Nephron progenitor cell (in vitro differentiated cells): ENCODE measurements around the gene MYH9.

Experiments used
- DNase-seq: peaks from one replicate; pipeline ENCODE4 v3.0.0; 2021
- H3K27ac Mint-ChIP-seq: 2 replicates; pipeline ENCODE4 v1.8.0; 2021; ENCODE audit warnings: mild to moderate bottlenecking, moderate library complexity, mixed read lengths
- H3K27me3 Mint-ChIP-seq: 2 replicates; pipeline ENCODE4 v1.8.0; 2021; ENCODE audit warnings: mild to moderate bottlenecking, low read depth, mixed read lengths; ENCODE audit not compliant: poor library complexity
- H3K36me3 Mint-ChIP-seq: 2 replicates; pipeline ENCODE4 v1.8.0; 2021; ENCODE audit warnings: low read depth, mixed read lengths
- H3K4me1 Mint-ChIP-seq: 2 replicates; pipeline ENCODE4 v1.8.0; 2021; ENCODE audit warnings: mixed read lengths
- H3K4me3 Mint-ChIP-seq: 2 replicates; pipeline ENCODE4 v1.8.0; 2021; ENCODE audit warnings: mild to moderate bottlenecking, moderate library complexity, mixed read lengths
- H3K9me3 Mint-ChIP-seq: 2 replicates; pipeline ENCODE4 v1.8.0; 2021; ENCODE audit warnings: mild to moderate bottlenecking, moderate library complexity, mixed read lengths
- TF ChIP-seq, protein P1 (sequence below): fragments of 200-600 bp; sonication (generic); IDR thresholded peaks from 2 replicates; pipeline ENCODE4 v1.5.0; 2021; ENCODE audit warnings: antibody characterized with exemption

MYH9 gene

DNA sequence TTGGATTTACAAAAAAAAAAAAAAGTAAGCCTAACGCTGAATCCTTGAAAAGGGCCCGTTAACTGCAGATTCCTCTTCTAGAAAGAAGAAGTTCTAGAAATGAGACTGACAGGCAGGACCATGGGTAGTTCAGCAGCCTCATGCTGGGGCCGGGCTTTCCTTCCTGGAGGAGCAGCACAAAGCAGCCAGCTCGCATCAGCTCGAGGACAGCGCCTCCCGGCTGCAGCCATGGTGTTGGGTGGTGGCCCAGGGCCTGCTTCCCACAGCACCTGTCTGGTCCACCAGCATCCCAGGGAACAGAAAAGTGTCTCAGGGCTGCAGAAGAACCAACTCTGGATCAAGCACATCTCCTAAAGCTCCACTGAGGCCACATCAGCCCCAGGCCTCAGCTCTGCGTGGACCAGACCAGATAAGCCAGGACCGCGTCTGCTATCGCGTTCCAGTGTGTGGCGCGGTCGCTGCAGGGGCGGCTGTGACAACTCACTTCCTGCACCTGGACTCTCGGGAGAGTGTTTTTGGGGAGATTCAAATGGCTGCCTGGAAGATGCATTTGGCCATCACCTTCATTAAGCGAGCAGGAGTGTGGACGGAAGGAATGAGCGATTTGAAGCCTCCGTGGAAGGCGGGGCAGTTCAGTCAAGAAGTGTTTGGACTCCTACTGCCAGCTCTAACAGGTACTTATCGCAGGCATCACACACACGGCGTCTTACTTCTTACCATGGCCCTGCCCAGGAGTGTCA lies 53.5 kb downstream of the MYH9 start:
- no peaks in the 10 kb centered on the region for H3K27me3 Mint-ChIP-seq
- H3K27ac Mint-ChIP-seq: peak overlapping the region; percentile 83
- DNase-seq: no peak
- TF ChIP-seq, protein P1, sequence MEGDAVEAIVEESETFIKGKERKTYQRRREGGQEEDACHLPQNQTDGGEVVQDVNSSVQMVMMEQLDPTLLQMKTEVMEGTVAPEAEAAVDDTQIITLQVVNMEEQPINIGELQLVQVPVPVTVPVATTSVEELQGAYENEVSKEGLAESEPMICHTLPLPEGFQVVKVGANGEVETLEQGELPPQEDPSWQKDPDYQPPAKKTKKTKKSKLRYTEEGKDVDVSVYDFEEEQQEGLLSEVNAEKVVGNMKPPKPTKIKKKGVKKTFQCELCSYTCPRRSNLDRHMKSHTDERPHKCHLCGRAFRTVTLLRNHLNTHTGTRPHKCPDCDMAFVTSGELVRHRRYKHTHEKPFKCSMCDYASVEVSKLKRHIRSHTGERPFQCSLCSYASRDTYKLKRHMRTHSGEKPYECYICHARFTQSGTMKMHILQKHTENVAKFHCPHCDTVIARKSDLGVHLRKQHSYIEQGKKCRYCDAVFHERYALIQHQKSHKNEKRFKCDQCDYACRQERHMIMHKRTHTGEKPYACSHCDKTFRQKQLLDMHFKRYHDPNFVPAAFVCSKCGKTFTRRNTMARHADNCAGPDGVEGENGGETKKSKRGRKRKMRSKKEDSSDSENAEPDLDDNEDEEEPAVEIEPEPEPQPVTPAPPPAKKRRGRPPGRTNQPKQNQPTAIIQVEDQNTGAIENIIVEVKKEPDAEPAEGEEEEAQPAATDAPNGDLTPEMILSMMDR: no peak
- H3K4me3 Mint-ChIP-seq: no peak overlapping the region
- H3K36me3 Mint-ChIP-seq: peaks cover 33% of the 10 kb centered on the region
- H3K9me3 Mint-ChIP-seq: no peaks in the 10 kb centered on the region
- peaks cover 78% of the 10 kb centered on the region for H3K4me1 Mint-ChIP-seq

DNA sequence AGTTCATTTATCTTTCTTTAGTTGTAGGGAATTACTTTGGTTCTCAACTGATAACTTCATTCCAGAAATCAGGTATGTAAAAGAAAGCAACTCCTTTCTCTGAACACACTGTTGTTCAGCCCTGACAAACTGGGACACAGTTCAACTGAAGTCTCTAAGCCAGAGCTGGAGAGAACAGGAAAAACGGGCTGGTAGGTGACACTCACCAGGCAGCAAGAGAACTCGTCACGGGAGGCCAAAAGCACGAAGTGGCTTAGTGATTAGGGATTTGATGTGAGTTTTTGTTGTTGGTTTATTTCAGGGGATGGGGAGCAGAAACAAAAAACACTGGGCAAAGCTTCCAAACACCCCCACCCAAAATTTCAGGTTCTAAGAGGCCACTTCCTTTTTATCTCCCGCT lies 54.1 kb downstream of the MYH9 start:
- no peaks in the 10 kb centered on the region for H3K9me3 Mint-ChIP-seq
- DNase-seq: no peak
- peaks cover 27% of the 10 kb centered on the region for H3K36me3 Mint-ChIP-seq
- no peaks in the 10 kb centered on the region for H3K27me3 Mint-ChIP-seq
- TF ChIP-seq, protein P1: no peak
- peak overlapping the region; percentile 94 for H3K27ac Mint-ChIP-seq
- H3K4me1 Mint-ChIP-seq: peaks cover 84% of the 10 kb centered on the region
- H3K4me3 Mint-ChIP-seq: no peak overlapping the region

DNA sequence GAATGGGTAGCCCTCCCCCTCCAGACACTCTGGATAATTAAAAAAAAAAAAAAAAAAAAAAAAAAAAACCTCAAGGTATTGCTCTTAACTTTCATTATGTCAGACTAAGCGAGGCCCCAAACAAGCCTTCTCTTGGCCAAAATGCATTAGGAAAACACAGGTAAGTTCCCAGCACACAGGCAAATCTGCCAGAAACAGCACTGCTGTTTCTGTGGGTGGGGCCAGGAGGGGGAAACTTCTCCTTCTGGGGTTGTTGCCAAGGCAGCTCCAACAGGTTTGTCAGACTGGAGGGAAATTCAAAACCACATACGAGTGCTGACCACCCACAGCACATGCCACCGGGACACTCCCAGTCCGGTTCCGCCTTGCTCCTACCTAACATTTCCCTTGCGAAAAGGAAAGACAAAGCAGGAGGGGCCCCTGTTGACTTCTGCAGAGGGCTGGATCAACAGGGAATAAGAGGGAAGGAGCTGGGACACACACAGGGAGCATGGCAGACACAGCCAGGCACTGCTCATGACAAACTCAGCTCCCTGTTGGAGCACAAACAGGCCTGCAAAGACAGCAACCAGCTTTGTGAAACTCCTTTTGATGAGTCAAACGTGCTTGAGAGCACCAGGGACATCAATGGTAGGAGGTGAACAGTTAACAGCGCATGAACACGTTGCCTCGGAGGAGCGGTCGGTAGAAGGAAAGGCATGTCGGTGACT lies 55.0 kb downstream of the MYH9 start:
- DNase-seq: peak; percentile 18
- no peaks in the 10 kb centered on the region for H3K27me3 Mint-ChIP-seq
- H3K27ac Mint-ChIP-seq: peak overlapping the region; percentile 94
- TF ChIP-seq, protein P1: no peak
- no peaks in the 10 kb centered on the region for H3K9me3 Mint-ChIP-seq
- H3K4me1 Mint-ChIP-seq: peaks cover 93% of the 10 kb centered on the region
- peaks cover 29% of the 10 kb centered on the region for H3K36me3 Mint-ChIP-seq
- H3K4me3 Mint-ChIP-seq: peak overlapping the region; percentile 73

DNA sequence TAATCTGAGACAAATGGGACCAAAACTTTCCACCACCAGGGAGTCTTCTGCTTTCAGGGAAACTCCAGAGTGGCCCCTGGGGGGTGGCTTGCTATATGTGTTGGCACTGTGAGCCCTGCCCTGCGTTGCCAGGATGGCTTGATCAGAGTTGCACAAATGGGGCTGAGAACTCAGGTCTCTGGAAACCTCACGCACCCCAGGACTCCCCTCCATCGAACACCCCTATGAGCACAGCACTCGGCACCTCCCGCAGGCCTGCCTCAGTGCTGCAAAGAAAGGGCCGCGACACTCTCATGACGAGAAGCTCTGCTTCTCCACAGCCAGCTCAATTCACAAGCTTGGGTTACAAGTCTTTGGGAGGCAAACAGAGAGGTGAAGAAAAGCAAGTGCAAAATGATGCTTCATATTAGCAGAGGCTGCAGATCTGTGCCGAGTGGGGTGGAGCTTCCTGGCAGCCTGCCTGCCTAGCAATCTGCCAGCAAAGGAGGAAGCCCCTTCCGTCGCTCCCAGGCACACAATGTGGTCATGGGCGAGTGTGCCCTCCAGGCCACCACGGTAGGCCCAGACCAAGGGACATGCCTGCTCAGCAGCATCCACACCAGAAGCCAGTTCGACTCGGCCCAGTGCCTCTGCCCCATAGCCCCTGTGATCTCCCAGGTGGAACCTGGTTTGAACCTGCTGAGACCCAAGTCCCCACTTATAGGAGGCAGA lies 55.7 kb downstream of the MYH9 start:
- H3K36me3 Mint-ChIP-seq: peaks cover 31% of the 10 kb centered on the region
- TF ChIP-seq, protein P1: no peak
- peak overlapping the region; percentile 83 for H3K27ac Mint-ChIP-seq
- H3K4me3 Mint-ChIP-seq: no peak overlapping the region
- no peaks in the 10 kb centered on the region for H3K9me3 Mint-ChIP-seq
- no peak for DNase-seq
- peaks cover 1% of the 10 kb centered on the region for H3K27me3 Mint-ChIP-seq
- H3K4me1 Mint-ChIP-seq: peaks cover 94% of the 10 kb centered on the region

DNA sequence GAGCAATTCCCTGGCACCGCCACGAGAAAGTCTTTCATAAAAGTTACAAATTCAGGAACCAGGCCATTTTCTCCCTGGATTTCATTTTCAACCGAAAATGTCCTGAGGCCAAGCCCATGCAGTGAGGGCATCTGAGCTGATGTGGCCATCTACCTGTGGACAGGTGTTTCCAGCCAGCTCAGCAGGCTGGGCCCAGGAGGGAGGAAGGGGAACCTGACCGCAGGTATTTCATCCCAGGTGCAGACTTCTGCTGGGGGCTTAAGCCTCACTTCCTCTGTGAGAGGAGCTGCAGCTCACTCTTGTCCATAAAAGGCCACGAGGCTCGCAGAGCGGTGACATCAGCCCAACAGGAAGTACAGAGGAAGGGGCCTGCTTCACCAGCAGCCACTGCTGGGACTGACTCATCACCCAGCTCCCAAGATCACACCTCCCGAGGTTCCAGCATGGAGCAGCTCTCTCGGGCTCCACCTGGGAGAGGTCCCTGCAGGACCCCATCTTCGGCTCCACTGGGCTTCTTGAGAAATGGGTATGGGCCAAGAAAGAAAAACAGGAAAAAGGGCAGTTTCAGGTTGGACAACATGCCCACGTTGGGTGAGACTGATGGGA lies 56.4 kb downstream of the MYH9 start:
- DNase-seq: no peak
- H3K4me3 Mint-ChIP-seq: peak overlapping the region; percentile 30
- TF ChIP-seq, protein P1: no peak
- H3K9me3 Mint-ChIP-seq: no peaks in the 10 kb centered on the region
- H3K27me3 Mint-ChIP-seq: peaks cover 2% of the 10 kb centered on the region
- H3K27ac Mint-ChIP-seq: peak overlapping the region; percentile 89
- H3K36me3 Mint-ChIP-seq: peaks cover 31% of the 10 kb centered on the region
- peaks cover 94% of the 10 kb centered on the region for H3K4me1 Mint-ChIP-seq
